ENCODE results near the gene GALM.
A peak's percentile ranks its signal among the peaks of the same experiment; 100 is the strongest.
"Not testable (repeated sequence)": the region's sequence is repeated elsewhere in the genome, so short reads cannot be mapped to it uniquely, and the experiment has no call there.

Gene GALM

GRCh38 chr2:38704664-38705063 is 38.8 kb downstream of the GALM start:
- Histone ChIP-seq H3K4me2 (ENCODE audit: low read length) (no peak overlapping the region), H3K36me3 (ENCODE audit: insufficient read depth, low read length) (no peaks in the 10 kb centered on the region), H4K20me1 (ENCODE audit: insufficient read depth, low read length) (no peaks in the 10 kb centered on the region), H3K4me1 (ENCODE audit: insufficient read depth, low read length, severe bottlenecking) (peaks cover 12% of the 10 kb centered on the region), H2AFZ (ENCODE audit: low read length) (no peak overlapping the region), H3K4me3 (ENCODE audit: low read depth, low read length, poor library complexity, severe bottlenecking) (no peak overlapping the region), H3K9me3 (ENCODE audit: low read length) (no peaks in the 10 kb centered on the region), H3K79me2 (ENCODE audit: insufficient read depth, low read length) (no peaks in the 10 kb centered on the region), H3K9ac (ENCODE audit: low read length) (no peak overlapping the region), H3K27ac (ENCODE audit: low read depth, low read length, poor library complexity, severe bottlenecking) (no peak overlapping the region), H3K9me2 (ENCODE audit: low read depth, low read length) (no peaks in the 10 kb centered on the region), H3K27me3 (ENCODE audit: insufficient read depth, low read length) (no peaks in the 10 kb centered on the region), H3F3A (ENCODE audit: insufficient read depth, low read length) (no peaks in the 10 kb centered on the region)
- no peak for TF ChIP-seq CTCF (IDR thresholded peaks at IDR 0.05; ENCODE audit: low read length)
- TF ChIP-seq EZH2 (IDR thresholded peaks at IDR 0.05; ENCODE audit: borderline replicate concordance, low read length): no peak

GRCh38 chr2:38706846-38707345 is 41.0 kb downstream of the GALM start:
- no peaks in the 10 kb centered on the region for H3K79me2 ChIP-seq (ENCODE audit: insufficient read depth, low read length)
- peaks cover 19% of the 10 kb centered on the region for H3K4me1 ChIP-seq (ENCODE audit: insufficient read depth, low read length, severe bottlenecking)
- H3K27ac ChIP-seq (ENCODE audit: low read depth, low read length, poor library complexity, severe bottlenecking): no peak overlapping the region
- no peaks in the 10 kb centered on the region for H3K27me3 ChIP-seq (ENCODE audit: insufficient read depth, low read length)
- no peaks in the 10 kb centered on the region for H3K36me3 ChIP-seq (ENCODE audit: insufficient read depth, low read length)
- no peak overlapping the region for H3K4me2 ChIP-seq (ENCODE audit: low read length)
- H3K4me3 ChIP-seq (ENCODE audit: low read depth, low read length, poor library complexity, severe bottlenecking): no peak overlapping the region
- H3K9me2 ChIP-seq (ENCODE audit: low read depth, low read length): no peaks in the 10 kb centered on the region
- H2AFZ ChIP-seq (ENCODE audit: low read length): no peak overlapping the region
- no peaks in the 10 kb centered on the region for H4K20me1 ChIP-seq (ENCODE audit: insufficient read depth, low read length)
- H3K9me3 ChIP-seq (ENCODE audit: low read length): no peaks in the 10 kb centered on the region
- H3F3A ChIP-seq (ENCODE audit: insufficient read depth, low read length): no peaks in the 10 kb centered on the region
- TF ChIP-seq CTCF (IDR thresholded peaks at IDR 0.05; ENCODE audit: low read length): no peak
- no peak for TF ChIP-seq EZH2 (IDR thresholded peaks at IDR 0.05; ENCODE audit: borderline replicate concordance, low read length)
- H3K9ac ChIP-seq (ENCODE audit: low read length): no peak overlapping the region

GRCh38 chr2:38708491-38708890 is 42.6 kb downstream of the GALM start:
- not testable (repeated sequence) for H3K27ac ChIP-seq (ENCODE audit: low read depth, low read length, poor library complexity, severe bottlenecking); H3K9me3 ChIP-seq (ENCODE audit: low read length); H3K36me3 ChIP-seq (ENCODE audit: insufficient read depth, low read length); H3K4me3 ChIP-seq (ENCODE audit: low read depth, low read length, poor library complexity, severe bottlenecking); H3K27me3 ChIP-seq (ENCODE audit: insufficient read depth, low read length); H3K4me2 ChIP-seq (ENCODE audit: low read length); H3K79me2 ChIP-seq (ENCODE audit: insufficient read depth, low read length); H3F3A ChIP-seq (ENCODE audit: insufficient read depth, low read length); H4K20me1 ChIP-seq (ENCODE audit: insufficient read depth, low read length); H3K9me2 ChIP-seq (ENCODE audit: low read depth, low read length); H2AFZ ChIP-seq (ENCODE audit: low read length); H3K9ac ChIP-seq (ENCODE audit: low read length)
- H3K4me1 ChIP-seq (ENCODE audit: insufficient read depth, low read length, severe bottlenecking): peaks cover 19% of the 10 kb centered on the region

- H3K4me3 ChIP-seq (ENCODE audit: low read depth, low read length, poor library complexity, severe bottlenecking): no peak overlapping the region
- H3K79me2 ChIP-seq (ENCODE audit: insufficient read depth, low read length): no peaks in the 10 kb centered on the region
- H2AFZ ChIP-seq (ENCODE audit: low read length): no peak overlapping the region
- no peak overlapping the region for H3K27ac ChIP-seq (ENCODE audit: low read depth, low read length, poor library complexity, severe bottlenecking)
- peaks cover 19% of the 10 kb centered on the region for H3K4me1 ChIP-seq (ENCODE audit: insufficient read depth, low read length, severe bottlenecking)
- no peaks in the 10 kb centered on the region for H3F3A ChIP-seq (ENCODE audit: insufficient read depth, low read length)
- no peak overlapping the region for H3K9ac ChIP-seq (ENCODE audit: low read length)
- no peaks in the 10 kb centered on the region for H3K9me3 ChIP-seq (ENCODE audit: low read length)
- peak overlapping the region; percentile 38; the same call in 1 of the 2 replicates for H3K4me2 ChIP-seq (ENCODE audit: low read length)
- no peaks in the 10 kb centered on the region for H3K36me3 ChIP-seq (ENCODE audit: insufficient read depth, low read length)
- H4K20me1 ChIP-seq (ENCODE audit: insufficient read depth, low read length): no peaks in the 10 kb centered on the region
- TF ChIP-seq CTCF (IDR thresholded peaks at IDR 0.05; ENCODE audit: low read length) (no peak), EZH2 (IDR thresholded peaks at IDR 0.05; ENCODE audit: borderline replicate concordance, low read length) (no peak)
- H3K27me3 ChIP-seq (ENCODE audit: insufficient read depth, low read length): no peaks in the 10 kb centered on the region
- no peaks in the 10 kb centered on the region for H3K9me2 ChIP-seq (ENCODE audit: low read depth, low read length)
These were observed 43.1 kb downstream of the GALM start for GRCh38 chr2:38708900-38709566.
